Tibial artery (tissue), 4 donors: Measurements from ENCODE around the gene TACC2.

Experiments
- DNase-seq, 2 donors: peaks; one replicate each; pipeline ENCODE4 v3.0.0-alpha.2; 2019
- H3K27ac ChIP-seq, 2 donors: fragments of 200-600 bp; sonication (generic) in 1 of 2; 1 replicate in 1 of 2; 2 replicates in 1 of 2; pipeline ENCODE4 v1.5.1; 2018 to 2019; ENCODE audit warnings: mild to moderate bottlenecking in 1 of 2
- H3K27me3 ChIP-seq, 2 donors: fragments of 200-600 bp; sonication (generic) in 1 of 2; one replicate each; pipeline versions ENCODE4 v1.5.1 to v1.6.0; 2016 to 2019
- H3K36me3 ChIP-seq, 3 donors: fragments of 200-600 bp; sonication (generic) in 2 of 3; one replicate each; pipeline ENCODE4 v1.5.1; 2016 to 2019; ENCODE audit warnings: mild to moderate bottlenecking in 2 of 3
- H3K4me1 ChIP-seq, 4 donors: fragments of 200-600 bp; sonication (generic) in 2 of 4; 1 replicate in 3 of 4; 2 replicates in 1 of 4; pipeline ENCODE4 v1.5.1; 2016 to 2019
- H3K4me3 ChIP-seq, 2 donors: fragments of 200-600 bp; sonication (generic) in 1 of 2; 1 replicate in 1 of 2; 2 replicates in 1 of 2; pipeline ENCODE4 v1.5.1; 2018 to 2019; ENCODE audit warnings: mild to moderate bottlenecking in 2 of 2
- H3K9me3 ChIP-seq, 3 donors: fragments of 200-600 bp; sonication (generic) in 1 of 3; one replicate each; pipeline ENCODE4 v1.5.1; 2016 to 2019
- CTCF ChIP-seq, 2 experiments: fragments of 200-600 bp in 1 of 2; fragments of 450-650 bp in 1 of 2; IDR thresholded peaks; one replicate each; pipeline ENCODE4 v1.5.1; 2017 to 2019; ENCODE audit warnings: antibody characterized with exemption in 2 of 2, mild to moderate bottlenecking in 1 of 2, moderate library complexity in 1 of 2
- intact Hi-C: fragments of 100-400 bp; cut with DNase I; formaldehyde crosslinking; loops from one replicate; pipeline ENCODE4 v1.15.0; 2023; ENCODE audit warnings: low total_unique reads

The TACC2 gene

GRCh38 chr10:122259075-122259466 is 270.1 kb downstream of the TACC2 start:
- DNase-seq: no peak
- no peak for TF ChIP-seq CTCF (IDR thresholded peaks at IDR 0.05)
- Histone ChIP-seq H3K36me3 (peaks cover 11 to 39% (median 18%) of the 10 kb centered on the region in 3 donors), H3K27ac (no peak overlapping the region), H3K4me1 (peaks cover 0 to 1% (median 0%) of the 10 kb centered on the region in 4 donors), H3K4me3 (no peak overlapping the region), H3K9me3 (peaks cover 0 to 18% (median 0%) of the 10 kb centered on the region in 3 donors), H3K27me3 (no peaks in the 10 kb centered on the region)
- intact Hi-C loops: no loop called here

- Histone ChIP-seq H3K4me1 (peaks cover 0 to 4% (median 0%) of the 10 kb centered on the region in 4 donors), H3K36me3 (peaks cover 3 to 25% (median 12%) of the 10 kb centered on the region in 3 donors), H3K4me3 (no peak overlapping the region), H3K27ac (no peak overlapping the region), H3K27me3 (no peaks in the 10 kb centered on the region), H3K9me3 (peaks cover 0 to 18% (median 0%) of the 10 kb centered on the region in 3 donors)
- no peak for TF ChIP-seq CTCF (IDR thresholded peaks at IDR 0.05)
- intact Hi-C loops: no loop called here
- no peak for DNase-seq
Measured at GRCh38 chr10:122261584-122261983, 272.6 kb downstream of the TACC2 start.

- no peak overlapping the region for H3K27ac ChIP-seq
- no peak for TF ChIP-seq CTCF (IDR thresholded peaks at IDR 0.05)
Measured at GRCh38 chr10:122263971-122264370, 275.0 kb downstream of the TACC2 start.

GRCh38 chr10:122264436-122264835 is 275.5 kb downstream of the TACC2 start:
- Histone ChIP-seq H3K4me3 (no peak overlapping the region), H3K4me1 (peaks cover 0 to 4% (median 0%) of the 10 kb centered on the region in 4 donors), H3K27me3 (no peaks in the 10 kb centered on the region), H3K9me3 (peaks cover 0 to 18% (median 0%) of the 10 kb centered on the region in 3 donors), H3K36me3 (peaks cover 0 to 17% (median 12%) of the 10 kb centered on the region in 3 donors), H3K27ac (no peak overlapping the region)
- no peak for TF ChIP-seq CTCF (IDR thresholded peaks at IDR 0.05)
- no peak for DNase-seq
- intact Hi-C loops: no loop called here

More at GRCh38 chr10:122263971-122264370, 275.0 kb downstream of the TACC2 start:
- Histone ChIP-seq H3K4me3 (no peak overlapping the region), H3K27me3 (no peaks in the 10 kb centered on the region), H3K36me3 (peaks cover 0 to 15% (median 12%) of the 10 kb centered on the region in 3 donors), H3K9me3 (peaks cover 0 to 18% (median 0%) of the 10 kb centered on the region in 3 donors), H3K4me1 (peaks cover 0 to 4% (median 0%) of the 10 kb centered on the region in 4 donors)
- intact Hi-C loops: no loop called here
- peak in 1 of 2 donors; percentile 5 for DNase-seq

- Histone ChIP-seq H3K36me3 (peaks cover 0 to 22% (median 12%) of the 10 kb centered on the region in 3 donors), H3K27ac (no peak overlapping the region), H3K4me3 (no peak overlapping the region), H3K27me3 (no peaks in the 10 kb centered on the region), H3K4me1 (peaks cover 0 to 4% (median 0%) of the 10 kb centered on the region in 4 donors), H3K9me3 (peaks cover 0 to 18% (median 0%) of the 10 kb centered on the region in 3 donors)
- TF ChIP-seq CTCF (IDR thresholded peaks at IDR 0.05): no peak
- peak in 1 of 2 donors; percentile 21 for DNase-seq
- intact Hi-C loops: no loop called here
Measured at GRCh38 chr10:122264931-122265330, 276.0 kb downstream of the TACC2 start.
